WTC11 (cell line): ENCODE data around the gene OR1K1. TPM values are rescaled to one million over a fixed set of nuclear protein-coding genes. Genes with fewer than 3 reads are reported as not detected.

ENCODE experiments used
- ATAC-seq: fragments of 200-7000 bp; cut with Tn5 transposase; 2 replicates; pipeline ENCODE4 v1.10.0; 2021; ENCODE audit warnings: mild to moderate bottlenecking, moderate library complexity
- CTCF ChIA-PET: fragments of 300-600 bp; sonication (Branson Sonifier 250); formaldehyde crosslinking; loops from one replicate; lab custom pipeline; 2021; ENCODE audit warnings: antibody characterized with exemption; lab: Charles Lee
- POLR2A ChIA-PET: fragments of 350-600 bp; sonication (Branson Sonifier 250); formaldehyde crosslinking; loops from one replicate; lab custom pipeline; 2021; ENCODE audit warnings: antibody characterized with exemption; lab: Charles Lee
- DNase-seq: peaks from one replicate; pipeline ENCODE4 v3.0.0; 2021; ENCODE audit warnings: low spot score
- H3K27ac Mint-ChIP-seq: 2 replicates; pipeline ENCODE4 v1.8.0; 2021; ENCODE audit warnings: mixed read lengths
- H3K27me3 Mint-ChIP-seq: 2 replicates; pipeline ENCODE4 v1.8.0; 2021; ENCODE audit warnings: low read depth, mild to moderate bottlenecking, moderate library complexity, mixed read lengths
- H3K36me3 Mint-ChIP-seq: 2 replicates; pipeline ENCODE4 v1.8.0; 2021; ENCODE audit warnings: mixed read lengths
- H3K4me1 Mint-ChIP-seq: 2 replicates; pipeline ENCODE4 v1.8.0; 2022; ENCODE audit warnings: mixed read lengths
- H3K4me3 Mint-ChIP-seq: 2 replicates; pipeline ENCODE4 v1.8.0; 2021; ENCODE audit warnings: mild to moderate bottlenecking, moderate library complexity, mixed read lengths
- H3K9me3 Mint-ChIP-seq: 2 replicates; pipeline ENCODE4 v1.8.0; 2021; ENCODE audit warnings: mixed read lengths
- AR ChIP-seq: fragments of 250-450 bp; sonication (Bioruptor Pico); IDR thresholded peaks from 2 replicates; pipeline ENCODE4 v1.9.0; 2021; ENCODE audit warnings: mild to moderate bottlenecking
- CTCF ChIP-seq: fragments of 200-600 bp; IDR thresholded peaks from 2 replicates; pipeline ENCODE4 v1.8.0; 2022; ENCODE audit warnings: antibody characterized with exemption
- ESRRA ChIP-seq: sonication (generic); formaldehyde crosslinking; IDR thresholded peaks from 2 replicates; pipeline ENCODE4 v1.8.1; 2022; ENCODE audit warnings: mild to moderate bottlenecking, missing genetic modification reagents, borderline replicate concordance
- ETV6 ChIP-seq: sonication (generic); formaldehyde crosslinking; IDR thresholded peaks from 2 replicates; pipeline ENCODE4 v1.8.1; 2022; ENCODE audit warnings: mild to moderate bottlenecking, missing genetic modification reagents
- GABPB1 ChIP-seq: sonication (generic); formaldehyde crosslinking; IDR thresholded peaks from 2 replicates; pipeline ENCODE4 v1.8.1; 2023; ENCODE audit warnings: mild to moderate bottlenecking, missing genetic modification reagents
- GRHL2 ChIP-seq: fragments of 250-450 bp; sonication (Bioruptor Pico); IDR thresholded peaks from 2 replicates; pipeline ENCODE4 v1.8.0; 2022; ENCODE audit warnings: mild to moderate bottlenecking, moderate library complexity; ENCODE audit not compliant: insufficient replicate concordance, severe bottlenecking
- JUN ChIP-seq: sonication (generic); formaldehyde crosslinking; IDR thresholded peaks from 2 replicates; pipeline ENCODE4 v1.8.0; 2023; ENCODE audit warnings: mild to moderate bottlenecking, missing genetic modification reagents
- MXD4 ChIP-seq: fragments of 250-450 bp; sonication (Bioruptor Pico); IDR thresholded peaks from 2 replicates; pipeline ENCODE4 v1.8.0; 2021; ENCODE audit warnings: mild to moderate bottlenecking, moderate library complexity, borderline replicate concordance
- NFE2L1 ChIP-seq: sonication (generic); formaldehyde crosslinking; IDR thresholded peaks from 2 replicates; pipeline ENCODE4 v1.8.1; 2023; ENCODE audit warnings: missing genetic modification reagents
- NFYB ChIP-seq: sonication (generic); formaldehyde crosslinking; conservative IDR thresholded peaks from 2 replicates; pipeline ENCODE4 v1.8.0; 2022; ENCODE audit warnings: low read depth, missing genetic modification reagents
- PRDM15 ChIP-seq: sonication (generic); formaldehyde crosslinking; IDR thresholded peaks from 2 replicates; pipeline ENCODE4 v1.8.0; 2022; ENCODE audit warnings: missing genetic modification reagents
- TCF7 ChIP-seq: sonication (generic); formaldehyde crosslinking; IDR thresholded peaks from 2 replicates; pipeline ENCODE4 v1.8.0; 2022; ENCODE audit warnings: mild to moderate bottlenecking, low read depth, missing genetic modification reagents, moderate library complexity
- TEAD1 ChIP-seq: sonication (generic); formaldehyde crosslinking; IDR thresholded peaks from 2 replicates; pipeline ENCODE4 v1.8.0; 2022; ENCODE audit warnings: mild to moderate bottlenecking, missing genetic modification reagents
- ZBTB21 ChIP-seq: sonication (generic); formaldehyde crosslinking; IDR thresholded peaks from 2 replicates; pipeline ENCODE4 v1.8.1; 2023; ENCODE audit warnings: mild to moderate bottlenecking, missing genetic modification reagents, borderline replicate concordance
- ZBTB43 ChIP-seq: sonication (generic); formaldehyde crosslinking; IDR thresholded peaks from 2 replicates; pipeline ENCODE4 v1.8.1; 2023; ENCODE audit warnings: mild to moderate bottlenecking, missing genetic modification reagents
- ZMAT4 ChIP-seq: fragments of 250-450 bp; sonication (Bioruptor Pico); IDR thresholded peaks from 2 replicates; pipeline ENCODE4 v1.9.0; 2021; ENCODE audit warnings: mild to moderate bottlenecking
- ZNF263 ChIP-seq: sonication (generic); formaldehyde crosslinking; IDR thresholded peaks from 2 replicates; pipeline ENCODE4 v1.8.1; 2022; ENCODE audit warnings: low read depth, mild to moderate bottlenecking, moderate library complexity, missing genetic modification reagents
- ZNF317 ChIP-seq: sonication (generic); formaldehyde crosslinking; IDR thresholded peaks from 2 replicates; pipeline ENCODE4 v1.8.1; 2023; ENCODE audit warnings: low read depth, mild to moderate bottlenecking, moderate library complexity, missing genetic modification reagents, borderline replicate concordance
- ZNF416 ChIP-seq: fragments of 250-450 bp; sonication (Bioruptor Pico); IDR thresholded peaks from 2 replicates; pipeline ENCODE4 v1.9.0; 2021; ENCODE audit warnings: mild to moderate bottlenecking, inconsistent platforms
- ZNF425 ChIP-seq: fragments of 250-450 bp; sonication (Bioruptor Pico); conservative IDR thresholded peaks from 2 replicates; pipeline ENCODE4 v1.9.0; 2021; ENCODE audit warnings: mild to moderate bottlenecking
- total RNA-seq: library from RNA; stranded (reverse); gene quantifications from 3 replicates; pipeline ENCODE4 v1.2.3, GENCODE V29; 2021

OR1K1 gene
- total RNA-seq, 1 experiment from 2014 or later, result not detected

- no peak for TF ChIP-seq ZNF425 (CRISPR knock-in tag)
- TF ChIP-seq MXD4 (CRISPR knock-in tag), result no peak
- no peak for TF ChIP-seq ZMAT4 (CRISPR knock-in tag)
- no peak for TF ChIP-seq TCF7 (CRISPR knock-in tag)
- no peak for TF ChIP-seq ETV6 (CRISPR knock-in tag)
- TF ChIP-seq GABPB1 (CRISPR knock-in tag), result no peak
- TF ChIP-seq ZBTB43 (CRISPR knock-in tag), result no peak
- no peak for TF ChIP-seq ZNF263
- no peak for TF ChIP-seq ZNF317 (CRISPR knock-in tag)
Observed at GRCh38 chr9:122822056-122822455, 22.1 kb downstream of the OR1K1 start (continued).

GRCh38 chr9:122822938-122823337 is 23.0 kb downstream of the OR1K1 start:
- Mint-ChIP-seq H3K9me3 (no peaks in the 10 kb centered on the region), H3K4me1 (peaks cover 9% of the 10 kb centered on the region), H3K27me3 (no peaks in the 10 kb centered on the region), H3K27ac (no peak overlapping the region), H3K36me3 (peaks cover 47% of the 10 kb centered on the region), H3K4me3 (no peak overlapping the region)
- TF ChIP-seq CTCF (no peak), AR (no peak), ZBTB21 (no peak), GRHL2 (CRISPR knock-in tag) (no peak), PRDM15 (no peak), ZNF416 (CRISPR knock-in tag) (no peak), TEAD1 (CRISPR knock-in tag) (no peak), NFE2L1 (no peak), JUN (no peak), NFYB (no peak), ESRRA (CRISPR knock-in tag) (no peak)
- DNase-seq (no peak), ATAC-seq (no peak)
- POLR2A ChIA-PET, result no interaction called here
- CTCF ChIA-PET, result no interaction called here
